Hepatic stellate cell (primary cell): ENCODE measurements around the gene TUBGCP4.
A peak's percentile ranks its signal among the peaks of the same experiment; 100 is the strongest.
"Not testable (repeated sequence)": the region's sequence is repeated elsewhere in the genome, so short reads cannot be mapped to it uniquely, and the experiment has no call there.

Experiments used
- DNase-seq: peaks from one replicate; pipeline ENCODE4 v3.0.0; 2011; ENCODE audit warnings: low spot score

Gene TUBGCP4, protein sequence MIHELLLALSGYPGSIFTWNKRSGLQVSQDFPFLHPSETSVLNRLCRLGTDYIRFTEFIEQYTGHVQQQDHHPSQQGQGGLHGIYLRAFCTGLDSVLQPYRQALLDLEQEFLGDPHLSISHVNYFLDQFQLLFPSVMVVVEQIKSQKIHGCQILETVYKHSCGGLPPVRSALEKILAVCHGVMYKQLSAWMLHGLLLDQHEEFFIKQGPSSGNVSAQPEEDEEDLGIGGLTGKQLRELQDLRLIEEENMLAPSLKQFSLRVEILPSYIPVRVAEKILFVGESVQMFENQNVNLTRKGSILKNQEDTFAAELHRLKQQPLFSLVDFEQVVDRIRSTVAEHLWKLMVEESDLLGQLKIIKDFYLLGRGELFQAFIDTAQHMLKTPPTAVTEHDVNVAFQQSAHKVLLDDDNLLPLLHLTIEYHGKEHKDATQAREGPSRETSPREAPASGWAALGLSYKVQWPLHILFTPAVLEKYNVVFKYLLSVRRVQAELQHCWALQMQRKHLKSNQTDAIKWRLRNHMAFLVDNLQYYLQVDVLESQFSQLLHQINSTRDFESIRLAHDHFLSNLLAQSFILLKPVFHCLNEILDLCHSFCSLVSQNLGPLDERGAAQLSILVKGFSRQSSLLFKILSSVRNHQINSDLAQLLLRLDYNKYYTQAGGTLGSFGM

DNA sequence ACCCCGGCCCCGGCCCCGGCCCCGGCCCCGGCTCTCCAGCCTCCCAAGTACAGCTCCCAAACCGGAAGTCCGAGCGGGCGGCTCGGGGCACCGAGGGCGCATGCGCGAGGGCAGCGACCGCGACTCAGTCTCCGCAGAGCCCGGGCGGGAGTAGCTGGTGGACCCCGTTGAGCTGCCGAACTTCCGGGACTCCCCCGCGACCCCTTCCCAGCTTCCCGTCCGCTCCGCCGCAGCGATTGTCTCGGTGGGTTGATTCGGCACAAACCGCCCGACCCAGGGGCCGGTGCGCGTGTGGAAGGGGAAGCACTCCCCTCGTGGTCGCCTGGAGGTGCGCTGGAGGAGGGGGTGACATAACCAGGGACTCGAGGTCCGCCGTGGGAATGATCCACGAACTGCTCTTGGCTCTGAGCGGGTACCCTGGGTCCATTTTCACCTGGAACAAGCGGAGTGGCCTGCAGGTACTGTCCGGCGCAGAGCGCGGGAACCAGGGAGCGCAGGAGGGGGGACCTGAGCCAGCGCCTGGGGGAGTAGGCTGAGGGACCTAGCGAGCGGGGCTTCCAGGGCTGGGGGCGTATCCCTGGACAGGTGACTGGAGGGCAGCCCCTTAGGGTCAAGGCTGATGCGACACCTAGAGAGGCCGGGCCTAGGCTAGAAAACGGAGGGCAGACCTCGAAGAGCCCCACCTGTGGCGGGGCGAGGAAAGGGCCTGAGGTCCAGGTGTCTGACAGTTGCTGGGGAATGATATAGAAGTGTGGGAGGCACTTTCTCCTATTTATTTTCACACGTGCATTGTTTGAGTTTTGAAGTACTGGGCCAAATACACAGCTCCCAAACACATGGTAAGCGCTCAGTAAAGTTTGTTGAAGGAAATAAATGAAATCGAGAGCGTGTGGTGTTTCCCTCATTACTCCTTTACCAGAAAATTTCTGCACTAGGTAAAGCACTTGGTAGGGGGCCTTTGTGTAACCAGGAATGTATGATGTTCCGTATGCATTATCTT lies at the start of gene TUBGCP4, which contains the start of gene ZSCAN29:
TUBGCP4 (plus strand) TSS at position 127 of the 1,000 bp plus-strand sequence; CDS start at position 381, 254 bp downstream.
ZSCAN29 (minus strand) TSS at position 69 of the 1,000 bp plus-strand sequence. CDS start 1,130 bp downstream, outside the sequence.
- DNase-seq: peak; percentile 94

DNA sequence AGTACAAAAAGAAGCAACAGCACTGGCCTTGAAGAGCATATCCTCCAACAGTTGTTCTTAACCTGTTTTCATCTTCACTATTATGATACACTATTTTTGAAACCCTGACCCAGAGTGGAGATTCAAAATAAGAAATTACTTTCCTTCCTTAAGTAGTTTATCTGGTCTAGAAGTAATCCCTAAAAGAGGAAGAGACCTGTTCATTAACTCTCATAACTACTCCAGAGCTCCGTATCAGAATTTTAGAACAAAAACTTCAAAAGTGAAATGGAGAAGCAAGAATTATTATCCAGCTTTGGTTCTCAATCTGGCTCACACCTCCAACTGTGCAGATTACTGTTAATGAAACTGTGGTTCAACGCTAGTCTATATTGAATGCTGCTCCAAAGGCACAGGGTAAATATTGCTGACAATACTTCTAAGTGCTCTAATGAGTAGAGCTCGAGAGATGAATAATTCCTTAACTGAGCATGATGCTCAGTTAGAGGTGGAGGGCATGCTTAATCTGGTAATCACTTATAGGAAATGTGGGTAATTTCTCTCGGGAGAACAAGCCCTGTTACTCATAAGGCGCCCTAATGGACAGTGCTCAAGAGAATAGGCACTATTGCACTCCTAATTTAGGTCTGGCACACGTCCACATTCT lies 45.7 kb upstream of the TUBGCP4 start:
- no peak for DNase-seq

DNA sequence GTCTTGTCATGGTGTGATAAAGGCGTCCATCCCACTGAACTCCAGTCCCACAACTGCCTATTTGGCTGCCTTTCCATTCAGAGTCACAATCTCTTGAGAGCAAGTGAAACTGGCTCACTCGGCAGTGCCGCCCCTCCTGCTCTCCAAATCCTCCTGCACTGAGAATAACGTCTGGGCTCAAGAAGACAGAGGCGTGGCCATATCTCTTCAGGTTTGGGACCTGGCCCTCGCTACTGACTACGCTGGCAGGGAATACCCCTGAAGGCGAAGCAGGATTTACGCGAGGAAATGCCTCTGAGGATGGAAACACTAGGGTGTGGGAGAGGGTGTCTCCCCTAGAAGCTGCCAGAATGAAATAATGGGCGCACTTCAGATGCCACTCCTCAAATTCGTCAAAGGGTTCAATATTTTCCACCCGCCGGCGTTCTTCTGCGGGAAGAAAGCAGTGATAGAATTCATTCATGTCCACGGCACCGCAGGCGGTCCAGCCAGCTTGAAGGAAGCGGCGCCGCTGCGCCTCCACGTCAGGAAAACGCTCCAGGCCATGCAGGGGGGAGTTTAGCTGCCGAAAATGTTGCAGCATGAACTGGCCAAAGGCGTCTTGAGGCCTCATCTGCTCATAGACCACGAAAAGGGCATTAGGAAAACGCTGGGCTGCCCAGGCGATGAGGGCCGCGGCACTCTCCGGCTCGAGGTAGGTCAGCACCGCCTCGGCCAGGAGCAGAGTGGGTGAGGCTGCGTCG lies 41.5 kb upstream of the TUBGCP4 start:
- no peak for DNase-seq

DNA sequence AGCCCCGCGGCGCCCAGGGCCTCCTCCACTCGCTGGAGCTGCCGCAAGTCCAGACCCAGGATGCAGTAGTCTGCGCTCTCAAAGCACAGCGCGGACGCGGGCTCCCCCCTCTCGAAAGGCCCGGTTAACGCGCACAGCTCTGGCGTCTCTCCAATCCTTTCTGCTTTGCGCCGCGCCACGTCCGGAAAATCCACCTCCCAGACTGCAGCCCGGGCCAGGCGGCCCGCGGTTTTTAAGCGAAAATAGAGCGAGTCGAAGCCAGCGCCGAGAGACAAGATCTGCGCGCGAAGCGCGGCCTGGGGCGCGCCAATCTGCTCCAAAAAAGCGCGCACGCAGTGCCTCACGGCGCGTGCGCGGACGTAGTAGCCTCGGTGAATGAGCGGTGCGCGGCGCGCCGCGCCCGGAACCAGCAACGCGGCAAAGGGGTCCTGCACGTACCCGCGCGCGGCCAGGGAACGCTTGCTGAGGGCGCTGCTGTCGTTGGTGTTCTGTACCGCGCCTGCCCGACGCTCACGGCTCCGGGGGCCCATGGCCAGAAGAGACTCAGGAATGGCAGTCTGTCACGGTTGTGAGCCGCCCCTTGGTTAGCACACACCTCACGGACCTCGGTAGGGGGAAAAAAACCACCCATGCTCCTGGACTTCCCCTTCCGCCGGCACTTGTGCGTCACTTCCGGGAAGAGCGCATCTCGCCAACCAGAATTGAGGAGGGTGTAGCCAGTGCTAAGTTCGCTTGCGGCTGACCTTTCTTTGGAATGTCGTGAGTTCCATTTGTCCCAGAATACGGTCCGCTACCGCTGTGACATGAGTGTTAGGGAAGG lies 40.7 kb upstream of the TUBGCP4 start, which contains the start of gene LCMT2:
LCMT2 (minus strand) TSS at position 614 of the 820 bp plus-strand sequence; CDS start at position 530, 84 bp downstream.
- DNase-seq: peak; percentile 88

DNA sequence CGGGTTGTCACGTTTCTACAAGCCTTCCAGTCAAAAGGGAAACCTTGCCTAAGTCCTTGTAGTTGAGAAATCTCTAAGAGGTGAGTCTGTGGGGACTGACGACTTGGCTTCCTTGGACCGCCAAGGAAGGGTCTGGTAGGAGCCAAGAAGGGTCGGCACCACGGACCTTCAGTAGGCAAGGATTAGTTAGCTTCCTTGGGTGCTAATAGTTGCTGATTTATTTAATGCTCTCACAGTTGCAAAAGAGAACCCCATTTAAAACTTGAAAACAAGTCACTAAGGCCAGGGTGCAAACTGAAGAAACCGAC lies 40.2 kb upstream of the TUBGCP4 start:
- DNase-seq: no peak

DNA sequence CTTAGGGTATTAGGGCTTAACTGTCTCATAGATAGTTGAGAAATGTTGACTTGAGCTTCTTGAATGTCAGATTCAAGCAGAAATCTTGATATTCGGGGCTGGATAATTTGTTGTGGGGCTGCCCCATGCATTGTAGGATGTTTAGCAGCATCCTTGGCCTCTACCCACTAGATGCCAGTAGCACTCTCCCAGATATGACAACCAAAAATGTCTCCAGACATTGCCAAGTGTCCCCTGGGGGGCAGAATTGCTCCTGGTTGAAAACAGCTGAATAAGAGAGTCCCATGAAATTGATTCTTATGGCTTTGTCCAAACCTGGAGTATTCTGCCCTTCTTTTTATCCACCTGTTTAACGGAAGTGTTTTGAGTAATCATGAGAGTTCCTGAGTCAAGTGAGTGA lies 24.6 kb upstream of the TUBGCP4 start:
- no peak for DNase-seq

DNA sequence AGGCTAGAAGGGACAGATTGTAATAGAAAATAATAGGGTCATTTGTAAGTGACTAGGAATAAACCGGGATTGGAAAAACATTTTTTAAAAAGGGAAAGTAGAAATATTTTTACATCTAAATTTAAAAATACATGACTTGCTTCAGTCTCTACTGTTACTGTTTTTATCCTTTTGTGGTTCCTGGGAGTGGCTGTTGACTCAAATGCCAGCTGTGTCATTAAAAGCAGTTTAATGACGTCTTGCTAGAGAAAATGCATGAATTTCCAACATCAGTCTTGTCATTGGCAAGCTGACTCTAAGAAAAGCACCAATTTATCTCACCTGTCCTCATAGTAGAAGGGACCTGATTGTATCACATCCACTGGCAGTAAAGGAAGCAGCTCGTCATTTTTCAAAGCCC lies 23.8 kb upstream of the TUBGCP4 start:
- DNase-seq: no peak

DNA sequence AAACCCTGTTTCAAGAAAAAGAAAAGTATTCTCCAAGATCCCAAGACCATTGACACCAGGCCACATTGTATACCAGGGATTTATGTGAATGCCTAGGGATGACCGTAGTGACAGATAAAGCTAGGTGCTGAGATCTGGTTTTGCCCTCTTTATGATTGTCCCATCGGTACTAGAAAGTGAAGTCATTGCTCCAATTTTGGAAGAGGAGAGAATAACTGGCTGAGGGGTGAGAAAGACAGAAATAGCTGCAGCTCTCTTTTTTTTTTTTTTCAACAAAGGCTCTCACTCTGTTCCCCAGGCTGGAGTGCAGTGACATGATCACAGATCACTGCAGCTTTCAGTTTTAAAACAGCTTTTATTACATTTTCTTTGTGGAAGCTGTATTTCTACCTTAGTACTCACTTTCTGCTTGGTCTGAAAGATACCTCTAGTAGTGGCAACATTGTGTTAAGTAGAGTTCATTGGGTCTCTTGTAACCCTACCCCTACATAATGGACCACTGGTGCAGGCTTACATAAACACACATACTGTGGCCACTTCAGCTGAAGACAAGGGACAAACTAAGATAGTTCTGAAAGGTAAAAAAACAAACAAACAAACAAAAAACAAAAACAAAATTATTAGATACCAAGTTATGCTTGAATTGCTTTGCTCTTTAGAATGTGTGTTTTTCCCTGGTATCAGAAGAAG lies 18.1 kb upstream of the TUBGCP4 start:
- DNase-seq: no peak

DNA sequence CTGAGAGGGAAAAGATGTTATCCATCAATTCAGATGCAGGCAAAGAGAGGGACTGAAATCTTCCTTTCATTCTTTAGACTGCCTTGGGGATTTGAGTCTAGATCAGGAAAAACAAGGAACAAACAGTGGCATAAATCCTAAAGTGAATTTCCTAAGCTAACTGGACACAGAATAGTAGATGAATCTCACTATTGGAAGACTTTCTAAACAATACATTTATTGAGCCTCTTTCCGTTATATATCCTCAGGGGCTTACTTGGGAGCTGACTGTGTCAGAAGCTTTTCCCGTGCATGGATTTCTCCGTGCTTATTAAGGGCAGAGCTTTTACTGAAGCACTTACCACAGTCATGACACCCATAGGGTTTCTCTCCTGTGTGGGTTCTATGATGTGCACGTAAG lies 10.1 kb upstream of the TUBGCP4 start:
- no peak for DNase-seq

DNA sequence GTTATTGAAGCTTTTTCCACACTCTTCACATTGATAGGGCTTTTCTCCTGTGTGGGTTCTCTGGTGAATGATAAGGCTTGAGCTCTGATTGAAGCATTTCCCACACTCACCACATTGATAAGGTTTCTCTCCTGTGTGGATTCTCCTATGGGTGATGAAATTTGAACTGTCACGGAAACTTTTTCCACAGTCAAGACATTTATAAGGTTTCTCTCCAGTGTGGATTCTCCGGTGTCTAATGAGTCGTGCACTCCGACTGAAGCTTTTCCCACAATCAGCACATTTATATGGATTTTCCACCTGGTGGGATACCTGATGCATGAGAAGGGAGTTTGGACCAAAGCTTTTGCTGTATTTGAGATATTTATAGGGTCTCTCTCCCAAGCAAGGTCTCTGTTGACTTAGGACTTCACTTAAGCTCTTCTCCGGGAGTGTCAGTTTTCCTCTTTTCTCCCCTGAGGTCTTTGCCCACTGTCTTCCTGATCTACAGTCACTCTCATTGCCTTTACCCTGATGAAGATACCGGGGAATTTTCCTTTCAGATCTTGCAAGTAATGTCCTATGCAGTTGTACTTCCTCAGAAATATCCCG lies 9.5 kb upstream of the TUBGCP4 start:
- no peak for DNase-seq

DNA sequence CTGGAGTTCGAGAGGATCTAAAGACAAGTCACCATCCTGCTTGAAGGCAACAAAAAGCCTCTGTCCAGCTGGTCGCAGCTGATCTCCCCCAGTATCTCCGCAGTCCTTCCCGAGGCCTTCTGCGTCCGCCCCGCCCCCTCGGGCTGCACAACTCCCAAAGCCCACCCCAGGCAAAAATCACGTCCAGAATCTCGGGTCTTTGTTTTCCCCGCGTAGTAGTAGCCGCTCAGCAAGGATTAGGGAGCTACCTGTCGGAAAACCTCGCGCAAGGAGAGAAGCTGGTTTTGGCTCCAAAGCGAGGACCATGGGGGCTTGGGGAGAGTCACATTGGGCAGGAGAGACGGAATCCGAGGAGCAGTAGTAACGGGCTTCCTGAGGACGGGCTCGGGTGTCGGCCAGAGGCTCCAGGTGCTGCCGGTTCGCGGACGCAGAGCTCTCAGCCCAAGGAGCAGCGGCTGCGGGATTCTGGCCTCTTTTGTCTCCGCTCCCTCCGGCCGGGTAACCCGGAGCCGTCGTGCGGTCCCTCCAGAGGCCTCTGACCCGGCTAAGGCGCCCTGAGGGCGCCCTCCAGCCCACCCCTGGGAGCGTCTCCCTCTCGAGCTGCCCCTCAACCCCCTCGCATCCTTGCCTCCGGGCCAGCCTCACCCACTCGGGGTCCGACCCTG lies 459 bp upstream of the TUBGCP4 start:
- DNase-seq: peak; percentile 37

DNA sequence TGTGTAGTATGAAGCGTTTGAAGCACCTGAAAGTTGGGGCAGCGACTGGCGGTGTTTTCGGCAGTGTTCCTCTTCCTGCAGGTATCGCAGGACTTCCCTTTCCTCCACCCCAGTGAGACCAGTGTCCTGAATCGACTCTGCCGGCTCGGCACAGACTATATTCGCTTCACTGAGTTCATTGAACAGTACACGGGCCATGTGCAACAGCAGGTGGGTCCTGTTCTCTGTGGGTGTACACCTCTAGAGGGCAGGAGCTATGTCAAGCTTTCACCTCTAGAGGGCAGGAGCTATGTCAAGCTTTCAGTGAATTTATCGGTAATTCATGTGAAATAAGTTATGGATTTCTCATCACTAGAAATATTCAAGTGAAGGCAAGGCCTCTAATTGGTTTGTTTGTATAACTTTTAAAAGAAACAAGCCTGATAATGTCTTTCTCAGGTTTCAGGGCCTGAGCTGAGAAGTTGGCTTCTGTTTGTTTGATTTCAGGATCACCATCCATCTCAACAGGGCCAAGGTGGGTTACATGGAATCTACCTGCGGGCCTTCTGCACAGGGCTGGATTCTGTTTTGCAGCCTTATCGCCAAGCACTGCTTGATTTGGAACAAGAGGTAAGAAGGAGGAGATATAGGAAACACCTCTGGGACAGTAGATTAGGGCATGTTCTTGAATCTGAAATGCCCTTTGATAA lies 5.3 kb downstream of the TUBGCP4 start:
- DNase-seq: peak; percentile 24

DNA sequence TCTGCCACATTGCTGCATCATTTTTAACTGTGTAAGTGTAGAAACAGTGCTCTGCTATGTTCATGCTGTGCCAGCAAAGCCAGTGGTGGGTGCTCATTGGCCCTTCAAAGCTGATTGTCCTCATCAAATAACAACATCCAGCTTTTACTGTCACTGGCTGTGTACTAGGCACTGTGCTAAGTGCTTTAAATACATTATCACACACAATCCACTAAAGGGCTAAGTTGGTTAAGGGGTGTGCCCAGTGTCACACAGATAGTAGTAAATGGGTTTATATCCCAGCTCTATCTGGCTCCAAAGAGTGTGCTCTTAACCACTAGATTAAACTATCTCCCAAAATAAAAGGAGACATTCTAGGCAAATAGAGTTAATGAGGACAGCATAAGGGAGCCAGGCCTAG lies 7.7 kb downstream of the TUBGCP4 start:
- DNase-seq: no peak

DNA sequence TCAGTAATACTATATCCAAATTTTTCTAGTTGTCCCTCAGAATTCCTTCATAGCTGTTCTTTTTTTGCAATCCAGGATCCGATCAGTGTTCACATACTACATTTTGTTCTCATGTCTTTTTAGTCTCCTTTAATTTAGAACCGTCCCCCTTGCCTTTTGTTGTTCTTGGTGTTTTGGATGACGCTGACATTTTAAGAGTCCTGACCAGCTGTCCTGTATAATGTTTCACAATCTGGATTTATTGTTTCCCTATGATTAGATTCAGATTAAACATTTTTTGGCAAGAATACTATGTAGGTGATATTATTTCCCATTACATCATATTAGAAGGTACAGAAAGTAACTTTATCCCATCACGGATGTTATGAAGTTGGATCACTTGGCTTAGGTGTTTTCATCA lies 11.4 kb downstream of the TUBGCP4 start:
- no peak for DNase-seq

DNA sequence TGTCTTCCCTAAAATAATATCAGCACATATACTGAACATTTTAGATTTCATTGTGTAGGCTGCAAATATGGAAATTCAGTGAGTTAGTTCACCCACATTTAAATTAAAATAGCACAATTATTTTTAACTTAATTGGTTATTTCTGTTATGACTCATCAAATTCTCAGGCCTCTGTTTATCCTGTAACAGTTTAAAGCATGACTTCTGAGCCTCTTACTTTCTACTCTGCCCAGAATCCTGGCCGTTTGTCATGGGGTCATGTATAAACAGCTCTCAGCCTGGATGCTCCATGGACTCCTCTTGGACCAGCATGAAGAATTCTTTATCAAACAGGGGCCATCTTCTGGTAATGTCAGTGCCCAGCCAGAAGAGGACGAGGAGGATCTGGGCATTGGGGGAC lies 12.2 kb downstream of the TUBGCP4 start:
- DNase-seq: peak; percentile 14

DNA sequence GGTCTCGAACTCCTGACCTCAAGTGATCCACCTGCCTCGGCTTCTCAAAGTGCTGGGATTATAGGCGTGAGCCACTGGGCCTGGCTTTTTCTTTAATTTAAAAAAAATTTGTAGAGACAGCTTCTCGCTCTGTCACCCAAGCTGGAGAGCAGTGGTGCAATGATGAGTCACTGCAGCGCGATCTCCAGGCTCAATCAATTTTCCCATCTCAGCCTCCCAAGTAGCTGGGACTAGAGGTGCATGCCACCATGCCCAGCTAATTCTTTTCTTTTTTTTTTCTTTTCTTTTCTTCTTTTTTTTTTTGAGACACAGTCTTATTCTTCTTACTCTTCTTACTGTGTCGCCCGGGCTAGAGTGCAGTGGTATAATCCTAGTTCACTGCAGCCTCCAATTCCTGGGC lies 19.8 kb downstream of the TUBGCP4 start:
- DNase-seq: no peak

DNA sequence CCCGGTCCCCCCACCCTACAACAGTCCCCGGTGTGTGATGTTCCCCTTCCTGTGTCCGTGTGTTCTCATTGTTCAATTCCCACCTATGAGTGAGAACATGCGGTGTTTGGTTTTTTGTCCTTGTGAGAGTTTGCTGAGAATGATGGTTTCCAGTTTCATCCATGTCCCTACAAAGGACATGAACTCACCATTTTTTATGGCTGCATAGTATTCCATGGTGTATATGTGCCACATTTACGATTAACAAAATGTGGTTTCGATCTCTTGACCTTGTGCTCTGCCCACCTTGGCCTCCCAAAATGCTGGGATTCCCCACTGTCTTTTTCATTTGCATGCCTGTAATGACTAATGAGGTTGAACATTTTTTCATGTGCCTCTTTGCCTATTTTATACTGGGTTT lies 22.7 kb downstream of the TUBGCP4 start:
- not testable (repeated sequence) for DNase-seq

DNA sequence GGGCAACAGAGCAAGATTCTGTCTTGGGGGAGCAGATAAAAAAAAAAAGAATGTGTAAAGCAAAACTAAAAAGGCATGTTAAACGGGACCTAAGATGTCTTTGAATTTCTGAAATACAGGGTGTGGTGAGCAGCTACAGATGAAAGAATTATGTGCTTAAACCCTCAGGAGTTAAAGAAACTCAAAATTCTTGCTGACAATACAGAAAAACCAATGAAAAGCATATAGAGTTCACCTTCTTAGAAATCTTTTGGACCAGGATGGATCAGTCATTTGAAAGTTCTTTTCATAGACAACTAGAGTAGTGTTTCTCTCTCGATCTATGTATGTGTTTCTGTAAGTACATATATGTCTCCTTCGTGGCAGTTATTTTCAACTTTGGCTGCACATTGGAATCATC lies 31.4 kb downstream of the TUBGCP4 start:
- no peak for DNase-seq
